Activated CD8-positive, alpha-beta memory T cell treated with anti-CD3 and anti-CD28 coated beads for 4 hours (primary cell): ENCODE results near the gene PFKFB3.

Experiments
- DNase-seq, 2 donors: peaks; one replicate each; pipeline ENCODE4 v3.0.0-alpha.2; 2020; ENCODE audit warnings: low read depth in 2 of 2

Gene PFKFB3

GRCh38 chr10:6220418-6221191 is 17.9 kb downstream of the PFKFB3 start:
- DNase-seq, result no peak

GRCh38 chr10:6221192-6221940 is 18.6 kb downstream of the PFKFB3 start:
- no peak for DNase-seq

GRCh38 chr10:6221971-6222751 is 19.4 kb downstream of the PFKFB3 start:
- no peak for DNase-seq

GRCh38 chr10:6222755-6223154 is 20.0 kb downstream of the PFKFB3 start:
- no peak for DNase-seq

GRCh38 chr10:6223981-6224380 is 21.2 kb downstream of the PFKFB3 start:
- DNase-seq, result no peak

GRCh38 chr10:6224781-6225180 is 22.0 kb downstream of the PFKFB3 start:
- no peak for DNase-seq

- DNase-seq, result no peak
Measured at GRCh38 chr10:6225263-6225814, 22.6 kb downstream of the PFKFB3 start.

GRCh38 chr10:6226216-6226615 is 23.5 kb downstream of the PFKFB3 start:
- no peak for DNase-seq

GRCh38 chr10:6227346-6227745 is 24.6 kb downstream of the PFKFB3 start:
- DNase-seq, result no peak

- DNase-seq, result no peak
Measured at GRCh38 chr10:6228010-6228511, 25.3 kb downstream of the PFKFB3 start.

GRCh38 chr10:6228647-6229046 is 25.9 kb downstream of the PFKFB3 start:
- no peak for DNase-seq

- no peak for DNase-seq
Measured at GRCh38 chr10:6229290-6229689, 26.6 kb downstream of the PFKFB3 start.

GRCh38 chr10:6229746-6230145 is 27.0 kb downstream of the PFKFB3 start:
- no peak for DNase-seq

- DNase-seq, result no peak
Measured at GRCh38 chr10:6230315-6230714, 27.6 kb downstream of the PFKFB3 start.

- no peak for DNase-seq
Measured at GRCh38 chr10:6231146-6231545, 28.4 kb downstream of the PFKFB3 start.

- DNase-seq, result no peak
Measured at GRCh38 chr10:6231730-6232129, 29.0 kb downstream of the PFKFB3 start.

- no peak for DNase-seq
Measured at GRCh38 chr10:6232225-6232807, 29.6 kb downstream of the PFKFB3 start.

- no peak for DNase-seq
Measured at GRCh38 chr10:6232846-6233724, 30.4 kb downstream of the PFKFB3 start.

GRCh38 chr10:6233725-6234277 is 31.1 kb downstream of the PFKFB3 start:
- DNase-seq, result no peak

- DNase-seq, result no peak
Measured at GRCh38 chr10:6234371-6234770, 31.6 kb downstream of the PFKFB3 start.
